Subcutaneous adipose tissue (tissue), 4 donors: ENCODE measurements around the gene USP28. TPM values are rescaled to one million over a fixed set of nuclear protein-coding genes. Genes with fewer than 3 reads are reported as not detected.

ENCODE experiments used
- CTCF ChIP-seq: fragments of 450-650 bp; IDR thresholded peaks from one replicate; pipeline ENCODE4 v1.5.1; 2016; ENCODE audit warnings: low read depth, mild to moderate bottlenecking, control low read depth, antibody characterized with exemption, moderate library complexity
- total RNA-seq, 4 donors: library from RNA; depleted of rRNA; stranded (reverse); fragments of >200 nt; gene quantifications; one replicate each; pipeline ENCODE4 v1.1.0, GENCODE V29; 2016

Gene USP28
- total RNA-seq, 4 donors from 2014 or later, result 15.0 to 15.5 (median 15.1) TPM

DNA sequence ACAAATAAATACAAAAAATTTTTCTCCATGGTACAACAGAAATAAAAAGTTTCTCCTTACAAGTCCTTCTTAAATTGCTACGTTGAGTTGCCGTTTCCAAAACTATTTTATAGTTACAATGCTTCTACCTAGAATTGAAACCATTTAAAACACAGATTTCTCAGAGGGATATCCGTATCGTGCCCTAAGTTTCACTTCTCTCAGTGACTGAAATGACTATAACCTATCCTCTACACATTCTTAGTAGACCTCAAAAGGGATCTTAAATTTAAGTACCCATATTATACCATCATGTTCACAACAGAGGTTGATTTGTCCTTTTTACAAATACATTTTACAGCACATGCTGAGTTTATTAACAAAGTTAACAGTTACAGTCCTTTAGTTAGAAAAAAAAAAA, 44.1 kb downstream of the USP28 start:
- TF ChIP-seq CTCF, result no peak

GRCh38 chr11:113829751-113830150, 45.6 kb downstream of the USP28 start:
- TF ChIP-seq CTCF, result no peak

DNA sequence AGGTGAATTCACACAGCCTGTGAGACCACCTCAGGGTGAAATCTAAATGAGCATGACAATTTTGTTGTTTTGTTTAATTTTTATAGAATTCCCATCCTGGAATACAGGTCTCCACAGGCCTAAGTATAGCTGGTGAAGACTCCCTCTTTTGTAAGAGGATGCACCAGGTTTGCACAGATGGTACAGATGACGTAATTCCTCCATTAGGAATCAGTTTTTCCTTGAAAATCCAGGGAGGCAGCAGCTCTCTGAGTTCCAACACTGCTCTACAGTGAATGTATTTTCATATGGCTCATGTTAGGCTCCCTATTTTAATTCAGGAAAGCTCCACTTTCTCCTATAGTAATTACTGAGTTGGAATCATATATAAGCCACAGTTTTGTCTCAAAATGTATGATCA, 47.2 kb downstream of the USP28 start:
- TF ChIP-seq CTCF, result no peak

GRCh38 chr11:113827477-113827876, 47.9 kb downstream of the USP28 start:
- no peak for TF ChIP-seq CTCF

- no peak for TF ChIP-seq CTCF
Observed at GRCh38 chr11:113818426-113818825, 56.9 kb downstream of the USP28 start.

- TF ChIP-seq CTCF, result no peak
Observed at GRCh38 chr11:113817626-113818025, 57.7 kb downstream of the USP28 start.

- no peak for TF ChIP-seq CTCF
Observed at GRCh38 chr11:113817162-113817561, 58.2 kb downstream of the USP28 start.
